ENCODE measurements around the gene RASSF4. TPM values are rescaled to one million over a fixed set of nuclear protein-coding genes. Genes with fewer than 3 reads are reported as not detected.

Gene RASSF4
- total and polyA plus RNA-seq, 4 donors = 8.2 to 26.9 (median 12.4) TPM

- peaks cover 7 to 36% (median 20%) of the 10 kb centered on the region in 4 donors for H3K4me1 ChIP-seq (ENCODE audit: control insufficient read depth in 4 of 4, insufficient read depth in 4 of 4, low read length in 3 of 4)
- no peak overlapping the region for H3K9ac ChIP-seq (ENCODE audit: low read depth in 1 of 2, low read length in 2 of 2)
- no peak for DNase-seq (ENCODE audit: low spot score)
- 98% methylated on average over 12 of the region's 12 CpGs for WGBS
- no peaks in the 10 kb centered on the region for H3K9me3 ChIP-seq (ENCODE audit: control insufficient read depth in 4 of 4, low read length in 3 of 4)
- TF ChIP-seq YY1 (IDR thresholded peaks at IDR 0.05) = no peak
- no peak for TF ChIP-seq FOXA1 (IDR thresholded peaks at IDR 0.05)
- no peak for TF ChIP-seq RAD21 (IDR thresholded peaks at IDR 0.05)
- TF ChIP-seq TAF1 (conservative IDR thresholded peaks at IDR 0.05) = no peak
- no peak for TF ChIP-seq ATF3 (IDR thresholded peaks at IDR 0.05)
- no peak for TF ChIP-seq GABPA (IDR thresholded peaks at IDR 0.05 in 1 of 2, conservative IDR thresholded peaks at IDR 0.05 in 1 of 2)
- no peak for TF ChIP-seq HNF4G (IDR thresholded peaks at IDR 0.05)
- TF ChIP-seq NR2F2 (IDR thresholded peaks at IDR 0.05) = no peak
- TF ChIP-seq MAX (IDR thresholded peaks at IDR 0.05) = no peak
- TF ChIP-seq, protein P1, sequence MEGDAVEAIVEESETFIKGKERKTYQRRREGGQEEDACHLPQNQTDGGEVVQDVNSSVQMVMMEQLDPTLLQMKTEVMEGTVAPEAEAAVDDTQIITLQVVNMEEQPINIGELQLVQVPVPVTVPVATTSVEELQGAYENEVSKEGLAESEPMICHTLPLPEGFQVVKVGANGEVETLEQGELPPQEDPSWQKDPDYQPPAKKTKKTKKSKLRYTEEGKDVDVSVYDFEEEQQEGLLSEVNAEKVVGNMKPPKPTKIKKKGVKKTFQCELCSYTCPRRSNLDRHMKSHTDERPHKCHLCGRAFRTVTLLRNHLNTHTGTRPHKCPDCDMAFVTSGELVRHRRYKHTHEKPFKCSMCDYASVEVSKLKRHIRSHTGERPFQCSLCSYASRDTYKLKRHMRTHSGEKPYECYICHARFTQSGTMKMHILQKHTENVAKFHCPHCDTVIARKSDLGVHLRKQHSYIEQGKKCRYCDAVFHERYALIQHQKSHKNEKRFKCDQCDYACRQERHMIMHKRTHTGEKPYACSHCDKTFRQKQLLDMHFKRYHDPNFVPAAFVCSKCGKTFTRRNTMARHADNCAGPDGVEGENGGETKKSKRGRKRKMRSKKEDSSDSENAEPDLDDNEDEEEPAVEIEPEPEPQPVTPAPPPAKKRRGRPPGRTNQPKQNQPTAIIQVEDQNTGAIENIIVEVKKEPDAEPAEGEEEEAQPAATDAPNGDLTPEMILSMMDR (IDR thresholded peaks at IDR 0.05; ENCODE audit: low read depth, low read length, missing input control) = no peak
- TF ChIP-seq REST (IDR thresholded peaks at IDR 0.05) = no peak
- TF ChIP-seq EGR1 (IDR thresholded peaks at IDR 0.05; ENCODE audit: low read depth in 2 of 2) = no peak
- TF ChIP-seq JUND (IDR thresholded peaks at IDR 0.05) = no peak
- no peak for TF ChIP-seq SP1 (IDR thresholded peaks at IDR 0.05)
- no peak for TF ChIP-seq FOXA2 (IDR thresholded peaks at IDR 0.05)
- TF ChIP-seq HNF4A (conservative IDR thresholded peaks at IDR 0.05) = no peak
- no peak for TF ChIP-seq RXRA (IDR thresholded peaks at IDR 0.05)
- TF ChIP-seq, protein P2, sequence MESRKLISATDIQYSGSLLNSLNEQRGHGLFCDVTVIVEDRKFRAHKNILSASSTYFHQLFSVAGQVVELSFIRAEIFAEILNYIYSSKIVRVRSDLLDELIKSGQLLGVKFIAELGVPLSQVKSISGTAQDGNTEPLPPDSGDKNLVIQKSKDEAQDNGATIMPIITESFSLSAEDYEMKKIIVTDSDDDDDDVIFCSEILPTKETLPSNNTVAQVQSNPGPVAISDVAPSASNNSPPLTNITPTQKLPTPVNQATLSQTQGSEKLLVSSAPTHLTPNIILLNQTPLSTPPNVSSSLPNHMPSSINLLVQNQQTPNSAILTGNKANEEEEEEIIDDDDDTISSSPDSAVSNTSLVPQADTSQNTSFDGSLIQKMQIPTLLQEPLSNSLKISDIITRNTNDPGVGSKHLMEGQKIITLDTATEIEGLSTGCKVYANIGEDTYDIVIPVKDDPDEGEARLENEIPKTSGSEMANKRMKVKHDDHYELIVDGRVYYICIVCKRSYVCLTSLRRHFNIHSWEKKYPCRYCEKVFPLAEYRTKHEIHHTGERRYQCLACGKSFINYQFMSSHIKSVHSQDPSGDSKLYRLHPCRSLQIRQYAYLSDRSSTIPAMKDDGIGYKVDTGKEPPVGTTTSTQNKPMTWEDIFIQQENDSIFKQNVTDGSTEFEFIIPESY (IDR thresholded peaks at IDR 0.05) = no peak
- no peaks in the 10 kb centered on the region for H3K27me3 ChIP-seq (ENCODE audit: control insufficient read depth in 4 of 4, insufficient read depth in 4 of 4, low read length in 3 of 4)
- H3K4me3 ChIP-seq (ENCODE audit: low read depth in 1 of 3, low read length in 3 of 3) = no peak overlapping the region
- no peak overlapping the region for H3K27ac ChIP-seq (ENCODE audit: low read depth in 1 of 2, low read length in 2 of 2)
- peaks cover 0 to 5% (median 0%) of the 10 kb centered on the region in 4 donors for H3K36me3 ChIP-seq (ENCODE audit: control insufficient read depth in 4 of 4, insufficient read depth in 3 of 4, low read depth in 1 of 4, low read length in 3 of 4)
These were observed 12.5 kb downstream of the RASSF4 start for GRCh38 chr10:44971935-44972757.
